Measurements from ENCODE around the gene TENM3.

The TENM3 gene

DNA sequence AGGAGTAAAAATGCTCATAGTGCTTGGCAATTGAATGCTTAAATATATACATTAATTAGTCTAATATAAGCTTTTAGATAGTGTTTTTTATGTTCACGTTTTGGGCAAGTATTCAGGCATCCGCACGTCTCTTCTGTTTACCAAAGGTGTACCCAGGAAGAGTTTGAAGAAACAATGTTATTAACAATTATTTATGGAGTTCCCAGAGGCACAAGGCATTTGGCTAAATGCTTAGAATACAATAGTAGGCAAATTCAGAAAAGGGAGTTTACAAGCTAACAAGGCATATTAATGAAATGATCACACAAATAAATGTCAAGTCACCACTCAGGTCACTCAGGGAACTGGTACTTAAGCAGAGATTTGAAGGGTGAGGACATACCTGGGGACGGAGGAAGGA, 294.8 kb downstream of the TENM3 start:
- no peaks in the 10 kb centered on the region for H3F3A ChIP-seq (ENCODE audit: control insufficient read depth, insufficient read depth)
- H3K79me2 ChIP-seq (ENCODE audit: control insufficient read depth, low read length): no peaks in the 10 kb centered on the region
- no peaks in the 10 kb centered on the region for H3K9me2 ChIP-seq (replicated peaks; ENCODE audit: control insufficient read depth, low read length)
- no peak overlapping the region for H3K4me3 ChIP-seq (ENCODE audit: low read length)
- H3K27ac ChIP-seq (ENCODE audit: low read depth, low read length): no peak overlapping the region
- no peaks in the 10 kb centered on the region for H3K27me3 ChIP-seq (ENCODE audit: control insufficient read depth, low read length)
- no peaks in the 10 kb centered on the region for H3K9me3 ChIP-seq (ENCODE audit: control insufficient read depth, insufficient read depth, low read length)
- H3K4me1 ChIP-seq (ENCODE audit: control insufficient read depth, low read length): no peaks in the 10 kb centered on the region
- no peak for TF ChIP-seq EZH2phosphoT487 (IDR thresholded peaks at IDR 0.05; ENCODE audit: borderline replicate concordance, low read length)
- TF ChIP-seq, protein P1, sequence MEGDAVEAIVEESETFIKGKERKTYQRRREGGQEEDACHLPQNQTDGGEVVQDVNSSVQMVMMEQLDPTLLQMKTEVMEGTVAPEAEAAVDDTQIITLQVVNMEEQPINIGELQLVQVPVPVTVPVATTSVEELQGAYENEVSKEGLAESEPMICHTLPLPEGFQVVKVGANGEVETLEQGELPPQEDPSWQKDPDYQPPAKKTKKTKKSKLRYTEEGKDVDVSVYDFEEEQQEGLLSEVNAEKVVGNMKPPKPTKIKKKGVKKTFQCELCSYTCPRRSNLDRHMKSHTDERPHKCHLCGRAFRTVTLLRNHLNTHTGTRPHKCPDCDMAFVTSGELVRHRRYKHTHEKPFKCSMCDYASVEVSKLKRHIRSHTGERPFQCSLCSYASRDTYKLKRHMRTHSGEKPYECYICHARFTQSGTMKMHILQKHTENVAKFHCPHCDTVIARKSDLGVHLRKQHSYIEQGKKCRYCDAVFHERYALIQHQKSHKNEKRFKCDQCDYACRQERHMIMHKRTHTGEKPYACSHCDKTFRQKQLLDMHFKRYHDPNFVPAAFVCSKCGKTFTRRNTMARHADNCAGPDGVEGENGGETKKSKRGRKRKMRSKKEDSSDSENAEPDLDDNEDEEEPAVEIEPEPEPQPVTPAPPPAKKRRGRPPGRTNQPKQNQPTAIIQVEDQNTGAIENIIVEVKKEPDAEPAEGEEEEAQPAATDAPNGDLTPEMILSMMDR (IDR thresholded peaks at IDR 0.05; ENCODE audit: low read depth, low read length, poor library complexity, severe bottlenecking): no peak
- no peaks in the 10 kb centered on the region for H3K36me3 ChIP-seq (ENCODE audit: control insufficient read depth, low read length)
- no peak overlapping the region for H3K4me2 ChIP-seq (ENCODE audit: low read length)
- no peaks in the 10 kb centered on the region for H4K20me1 ChIP-seq (ENCODE audit: control insufficient read depth, insufficient read depth, low read depth, low read length)

DNA sequence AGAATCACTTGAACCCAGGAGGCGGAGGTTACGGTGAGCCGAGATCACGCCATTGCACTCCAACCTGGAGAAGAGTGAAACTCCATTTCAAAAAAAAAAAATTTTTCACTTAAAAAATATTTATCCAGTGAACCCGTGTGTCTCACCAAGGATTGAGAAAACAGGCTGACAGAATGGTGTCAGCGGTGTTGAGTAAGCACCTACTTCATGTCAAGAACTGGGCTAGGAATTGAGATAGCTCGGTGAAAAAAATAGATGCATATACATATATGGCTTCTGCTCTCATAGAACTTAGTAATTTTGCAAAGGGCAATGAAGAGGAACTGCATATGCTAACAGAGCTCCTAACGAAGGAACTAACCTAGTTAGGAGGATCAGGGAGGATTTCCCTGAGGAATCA, 297.3 kb downstream of the TENM3 start:
- no peaks in the 10 kb centered on the region for H3K27me3 ChIP-seq (ENCODE audit: control insufficient read depth, low read length)
- no peaks in the 10 kb centered on the region for H3K4me1 ChIP-seq (ENCODE audit: control insufficient read depth, low read length)
- no peak overlapping the region for H3K4me2 ChIP-seq (ENCODE audit: low read length)
- no peaks in the 10 kb centered on the region for H3F3A ChIP-seq (ENCODE audit: control insufficient read depth, insufficient read depth)
- H3K36me3 ChIP-seq (ENCODE audit: control insufficient read depth, low read length): no peaks in the 10 kb centered on the region
- TF ChIP-seq EZH2phosphoT487 (IDR thresholded peaks at IDR 0.05; ENCODE audit: borderline replicate concordance, low read length): no peak
- TF ChIP-seq, protein P1 (IDR thresholded peaks at IDR 0.05; ENCODE audit: low read depth, low read length, poor library complexity, severe bottlenecking): no peak
- H3K27ac ChIP-seq (ENCODE audit: low read depth, low read length): no peak overlapping the region
- no peaks in the 10 kb centered on the region for H4K20me1 ChIP-seq (ENCODE audit: control insufficient read depth, insufficient read depth, low read depth, low read length)
- no peaks in the 10 kb centered on the region for H3K9me3 ChIP-seq (ENCODE audit: control insufficient read depth, insufficient read depth, low read length)
- no peak overlapping the region for H3K4me3 ChIP-seq (ENCODE audit: low read length)
- no peaks in the 10 kb centered on the region for H3K9me2 ChIP-seq (replicated peaks; ENCODE audit: control insufficient read depth, low read length)
- no peaks in the 10 kb centered on the region for H3K79me2 ChIP-seq (ENCODE audit: control insufficient read depth, low read length)

DNA sequence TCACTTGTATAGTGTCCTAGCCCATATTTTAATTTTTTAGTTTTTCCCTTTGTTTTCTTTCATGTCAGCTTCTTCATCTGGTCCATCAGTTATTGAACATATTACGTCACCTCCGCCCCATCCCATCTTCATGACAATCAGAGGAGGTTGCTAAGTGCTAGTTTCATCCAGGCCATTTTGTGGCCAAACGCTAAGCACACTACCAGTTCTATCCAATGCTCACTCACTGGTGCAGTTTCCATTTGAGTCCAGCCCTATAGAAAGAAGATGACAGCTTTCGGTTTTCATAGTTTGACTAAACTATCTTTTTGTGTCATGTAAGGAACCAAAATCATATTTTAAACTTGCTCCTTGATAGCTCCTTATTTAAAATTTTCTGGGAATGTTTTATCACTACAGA, 304.2 kb downstream of the TENM3 start:
- no peaks in the 10 kb centered on the region for H4K20me1 ChIP-seq (ENCODE audit: control insufficient read depth, insufficient read depth, low read depth, low read length)
- no peak for TF ChIP-seq EZH2phosphoT487 (IDR thresholded peaks at IDR 0.05; ENCODE audit: borderline replicate concordance, low read length)
- TF ChIP-seq, protein P1 (IDR thresholded peaks at IDR 0.05; ENCODE audit: low read depth, low read length, poor library complexity, severe bottlenecking): no peak
- no peak overlapping the region for H3K4me3 ChIP-seq (ENCODE audit: low read length)
- no peaks in the 10 kb centered on the region for H3K4me1 ChIP-seq (ENCODE audit: control insufficient read depth, low read length)
- no peaks in the 10 kb centered on the region for H3K27me3 ChIP-seq (ENCODE audit: control insufficient read depth, low read length)
- no peaks in the 10 kb centered on the region for H3K9me3 ChIP-seq (ENCODE audit: control insufficient read depth, insufficient read depth, low read length)
- H3K27ac ChIP-seq (ENCODE audit: low read depth, low read length): no peak overlapping the region
- no peaks in the 10 kb centered on the region for H3K9me2 ChIP-seq (replicated peaks; ENCODE audit: control insufficient read depth, low read length)
- H3K36me3 ChIP-seq (ENCODE audit: control insufficient read depth, low read length): no peaks in the 10 kb centered on the region
- H3K79me2 ChIP-seq (ENCODE audit: control insufficient read depth, low read length): no peaks in the 10 kb centered on the region
- no peaks in the 10 kb centered on the region for H3F3A ChIP-seq (ENCODE audit: control insufficient read depth, insufficient read depth)
- no peak overlapping the region for H3K4me2 ChIP-seq (ENCODE audit: low read length)

DNA sequence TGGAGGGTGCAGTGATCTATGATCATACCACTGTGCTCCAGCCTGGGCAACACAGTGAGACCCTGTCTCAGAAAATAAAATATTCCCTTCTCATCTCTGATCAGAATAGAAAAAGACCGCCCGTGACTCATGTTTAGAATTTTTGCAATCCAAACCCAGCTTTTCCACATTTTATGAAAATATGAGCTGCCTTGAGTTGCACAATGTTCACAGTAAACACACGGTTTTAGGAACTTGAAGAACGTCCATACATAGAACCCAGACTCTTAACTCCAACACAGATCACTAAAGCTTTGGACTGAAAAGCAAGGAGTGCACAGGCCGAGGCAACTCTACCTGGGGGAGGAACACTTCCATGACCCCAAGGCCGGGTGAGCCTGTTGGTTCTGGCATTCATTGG, 305.0 kb downstream of the TENM3 start:
- Histone ChIP-seq H3K9me2 (replicated peaks; ENCODE audit: control insufficient read depth, low read length) (no peaks in the 10 kb centered on the region), H3K27ac (ENCODE audit: low read depth, low read length) (no peak overlapping the region), H3K4me1 (ENCODE audit: control insufficient read depth, low read length) (no peaks in the 10 kb centered on the region), H3F3A (ENCODE audit: control insufficient read depth, insufficient read depth) (no peaks in the 10 kb centered on the region), H3K27me3 (ENCODE audit: control insufficient read depth, low read length) (no peaks in the 10 kb centered on the region), H3K9me3 (ENCODE audit: control insufficient read depth, insufficient read depth, low read length) (no peaks in the 10 kb centered on the region), H3K79me2 (ENCODE audit: control insufficient read depth, low read length) (no peaks in the 10 kb centered on the region), H3K4me3 (ENCODE audit: low read length) (no peak overlapping the region), H3K36me3 (ENCODE audit: control insufficient read depth, low read length) (no peaks in the 10 kb centered on the region), H3K4me2 (ENCODE audit: low read length) (no peak overlapping the region), H4K20me1 (ENCODE audit: control insufficient read depth, insufficient read depth, low read depth, low read length) (no peaks in the 10 kb centered on the region)
- TF ChIP-seq, protein P1 (IDR thresholded peaks at IDR 0.05; ENCODE audit: low read depth, low read length, poor library complexity, severe bottlenecking): no peak
- no peak for TF ChIP-seq EZH2phosphoT487 (IDR thresholded peaks at IDR 0.05; ENCODE audit: borderline replicate concordance, low read length)
